GM12878 (cell line): ENCODE measurements around the gene SEMA4G. TPM values are rescaled to one million over a fixed set of nuclear protein-coding genes. Genes with fewer than 3 reads are reported as not detected.

Experiments used
- BACH1 ChIP-seq: fragments of 450-650 bp; IDR thresholded peaks from 2 replicates; pipeline ENCODE4 v1.6.1; 2017; ENCODE audit warnings: mild to moderate bottlenecking, borderline replicate concordance
- GATAD2B ChIP-seq: fragments of 450-650 bp; conservative IDR thresholded peaks from 2 replicates; pipeline ENCODE4 v1.6.1; 2017; ENCODE audit warnings: low read depth, mild to moderate bottlenecking, moderate library complexity
- HCFC1 ChIP-seq: fragments of 150-350 bp; IDR thresholded peaks from 2 replicates; pipeline ENCODE4 v1.6.1; 2014; ENCODE audit warnings: low read length
- MLLT1 ChIP-seq: fragments of 450-650 bp; IDR thresholded peaks from 2 replicates; pipeline ENCODE4 v1.6.1; 2016; ENCODE audit warnings: mild to moderate bottlenecking
- POLR2A ChIP-seq: IDR thresholded peaks from 2 replicates; pipeline ENCODE4 v1.6.1; 2011; ENCODE audit warnings: low read depth, mild to moderate bottlenecking, low read length
- POU2F2 ChIP-seq: IDR thresholded peaks from 3 replicates; pipeline ENCODE4 v1.6.1; 2011; ENCODE audit warnings: low read depth, mild to moderate bottlenecking, low read length, borderline replicate concordance
- RAD21 ChIP-seq: IDR thresholded peaks from 2 replicates; pipeline ENCODE4 v1.6.1; 2011; ENCODE audit warnings: mild to moderate bottlenecking, low read depth, low read length, moderate library complexity; ENCODE audit not compliant: insufficient read depth
- RCOR1 ChIP-seq: conservative IDR thresholded peaks from 2 replicates; pipeline ENCODE4 v1.6.1; 2012; ENCODE audit warnings: low read depth, low read length, improper control_type of control experiment
- RUNX3 ChIP-seq: IDR thresholded peaks from 2 replicates; pipeline ENCODE4 v1.6.1; 2012; ENCODE audit warnings: low read length, inconsistent platforms
- SMAD1 ChIP-seq: fragments of 450-650 bp; IDR thresholded peaks from 2 replicates; pipeline ENCODE4 v1.6.1; 2018; ENCODE audit warnings: mild to moderate bottlenecking, low read depth; ENCODE audit not compliant: partially characterized antibody
- SREBF2 ChIP-seq: IDR thresholded peaks from 2 replicates; pipeline ENCODE4 v1.6.1; 2012; ENCODE audit warnings: mild to moderate bottlenecking, low read length
- TARDBP ChIP-seq: IDR thresholded peaks from 2 replicates; pipeline ENCODE4 v1.6.1; 2016; ENCODE audit warnings: borderline replicate concordance
- ZNF384 ChIP-seq: IDR thresholded peaks from 2 replicates; pipeline ENCODE4 v1.6.1; 2012; ENCODE audit warnings: low read depth, mild to moderate bottlenecking, low read length, improper control_type of control experiment, borderline replicate concordance
- polyA plus RNA-seq, 11 experiments: library from polyadenylated mRNA; depleted of rRNA in 4 of 11; unstranded in 6 of 11; stranded (reverse) in 5 of 11; fragments of >200 nt; fragmentation: Nextera tagmentation in 4 of 11; fragmentation: Illumina TruSeq in 1 of 11; extraction: Ambion mirVana in 4 of 11; extraction: Trizol in 1 of 11; gene quantifications; 1 replicate in 1 of 11; 2 replicates in 10 of 11; pipeline versions ENCODE4 v1.2.1 to v1.2.3, GENCODE V29; 2011 to 2016; ENCODE audit warnings: inconsistent platforms in 2 of 11, missing spikeins in 2 of 11, low read depth in 1 of 11
- total RNA-seq, 4 experiments: library from RNA; depleted of rRNA in 3 of 4; stranded (reverse); fragments of >200 nt in 3 of 4; fragmentation: Illumina TruSeq in 1 of 4; extraction: Trizol in 1 of 4; gene quantifications; 2 replicates each; pipeline versions ENCODE4 v1.2.1 to v1.2.3, GENCODE V29; 2013 to 2021

The SEMA4G gene
- total and polyA plus RNA-seq, 10 of the 15 experiments (the other 5 are each of a cell fraction or from before 2014, with no cell fraction given): 0.09 to 2.3 (median 0.44) TPM; not detected in 4

GRCh38 chr10:100986952-100987684, 17.8 kb downstream of the SEMA4G start, which contains the start of the genes MRPL43 and TWNK (continued):
- peak; percentile 94 for TF ChIP-seq POLR2A
- TF ChIP-seq POU2F2: peak; percentile 58; the same call in 2 of the 3 replicates
- no peak for TF ChIP-seq ZNF384
- no peak for TF ChIP-seq MLLT1
- TF ChIP-seq TARDBP: no peak
- peak; percentile 54; the same call in 1 of the 2 replicates for TF ChIP-seq BACH1
- no peak for TF ChIP-seq RAD21
- TF ChIP-seq HCFC1: peak; percentile 63
- TF ChIP-seq GATAD2B: peak; percentile 29; the same call in 1 of the 2 replicates
- TF ChIP-seq RUNX3: peak; percentile 50; the same call in 1 of the 2 replicates
- no peak for TF ChIP-seq RCOR1
- TF ChIP-seq SMAD1: no peak
- peak; percentile 68; the same call in 1 of the 2 replicates for TF ChIP-seq SREBF2
- TF ChIP-seq, all 136 proteins: peak for 46
